DMS153 (cell line): ENCODE data around the gene TJP3.
"Not testable (repeated sequence)": the region's sequence is repeated elsewhere in the genome, so short reads cannot be mapped to it uniquely, and the experiment has no call there.

Experiments used
- DNase-seq: peaks from one replicate; lab custom pipeline; 2025; lab: John Stamatoyannopoulos, UW

TJP3 gene

GRCh38 chr19:3708207-3708931 is at the start of gene TJP3:
Gene TJP3 (plus strand): TSS chr19:3708384. CDS start chr19:3728433, 20,049 bp downstream.
- peak; percentile 12 for DNase-seq

DNA sequence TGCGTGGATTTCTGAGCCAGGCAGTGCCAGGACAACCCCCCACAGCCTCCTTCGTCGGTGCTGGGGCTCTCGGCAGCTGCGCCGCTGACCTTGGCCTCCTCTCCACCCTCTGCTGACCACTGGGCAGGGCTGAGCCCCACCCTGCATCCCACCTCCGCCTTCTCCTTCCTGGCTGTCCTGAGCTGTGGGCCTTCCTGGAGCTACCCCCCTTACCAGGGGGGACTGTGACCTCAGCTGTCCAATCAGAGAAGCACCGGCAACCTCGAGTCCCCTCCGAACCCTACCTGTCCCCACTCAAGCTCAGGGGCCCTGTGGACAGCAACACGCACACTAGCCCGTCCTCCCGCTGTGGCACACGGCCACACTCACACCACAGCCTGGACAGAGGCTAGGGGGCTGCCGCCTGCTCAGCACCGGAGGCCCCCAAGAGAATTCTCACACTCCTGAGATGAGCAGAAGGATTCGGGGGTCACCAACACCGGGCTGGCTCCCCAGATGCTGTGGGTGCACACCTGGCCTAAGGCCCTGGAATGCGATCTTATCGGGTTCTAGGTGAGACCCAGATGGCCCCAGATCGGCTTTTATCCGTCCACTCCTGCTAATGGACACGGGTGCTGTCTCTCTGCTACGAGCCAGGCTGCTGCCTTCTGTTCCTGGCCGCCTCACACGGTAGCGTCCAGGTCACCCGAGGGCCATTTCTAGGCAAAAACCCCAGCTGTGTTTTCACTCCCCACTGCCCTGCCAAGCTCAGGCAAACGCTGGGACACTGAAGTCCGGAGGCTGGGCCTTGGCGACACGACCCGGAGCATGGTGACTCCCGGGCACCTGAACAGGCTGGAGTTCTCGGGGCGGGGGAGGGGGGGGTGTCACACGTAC is 49.1 kb upstream of the TJP3 start:
- DNase-seq, result no peak

GRCh38 chr19:3659746-3660112 is 48.5 kb upstream of the TJP3 start:
- DNase-seq, result no peak

DNA sequence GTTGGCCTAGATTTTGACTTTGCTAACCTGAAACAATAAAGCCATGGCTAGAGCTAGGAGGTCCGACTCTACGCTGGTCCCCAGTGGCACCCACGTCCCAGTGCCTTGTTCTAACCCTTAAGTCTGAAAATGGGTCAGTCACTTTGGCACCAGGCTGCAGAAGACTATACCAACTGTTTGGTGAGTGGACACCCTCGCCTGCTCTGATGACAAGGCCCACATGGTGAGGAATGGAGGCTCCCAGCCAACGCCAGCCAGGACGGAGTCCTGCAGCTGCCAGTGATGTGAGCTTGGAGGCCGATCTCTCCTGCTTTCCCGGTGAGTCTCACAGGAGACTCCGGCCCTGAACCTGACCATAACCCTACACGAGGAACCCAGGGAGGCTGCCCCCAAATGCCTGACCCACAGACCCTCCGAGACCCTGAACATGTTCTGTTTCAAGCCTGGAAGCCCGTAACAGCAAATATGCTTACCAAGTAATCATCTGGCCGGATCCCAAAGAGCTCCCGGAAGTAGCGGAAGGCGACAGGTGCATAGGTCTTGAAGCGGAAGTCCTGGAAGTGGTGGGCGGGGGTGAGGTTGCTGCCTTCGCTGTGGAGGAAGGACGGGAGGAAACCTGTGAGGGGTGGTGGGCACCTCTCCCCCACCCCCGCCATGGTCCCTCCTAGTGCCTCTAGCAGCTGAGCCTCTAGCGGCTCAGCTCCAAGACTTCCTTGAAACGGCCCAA is 47.5 kb upstream of the TJP3 start:
- DNase-seq, result no peak

- no peak for DNase-seq
Observed at GRCh38 chr19:3661284-3662238, 46.6 kb upstream of the TJP3 start.

DNA sequence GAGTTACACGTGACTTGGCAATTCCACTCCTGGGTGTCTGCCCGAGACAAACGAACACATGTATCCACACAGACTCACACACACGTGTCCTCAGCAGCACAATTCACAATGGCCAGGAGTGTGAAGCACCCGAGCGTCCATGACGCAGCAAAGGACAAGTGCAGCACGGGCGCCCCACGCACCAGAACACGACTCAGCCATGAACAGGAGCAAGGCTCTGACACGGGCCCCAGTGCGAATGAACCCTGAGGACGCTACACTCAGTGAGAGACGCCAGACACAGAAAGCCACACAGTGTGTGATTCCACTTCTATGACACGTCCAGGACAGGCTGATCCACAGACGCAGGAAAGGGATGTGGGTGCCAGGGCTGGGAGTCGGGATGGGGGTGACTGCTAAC is 44.3 kb upstream of the TJP3 start:
- DNase-seq, result no peak

DNA sequence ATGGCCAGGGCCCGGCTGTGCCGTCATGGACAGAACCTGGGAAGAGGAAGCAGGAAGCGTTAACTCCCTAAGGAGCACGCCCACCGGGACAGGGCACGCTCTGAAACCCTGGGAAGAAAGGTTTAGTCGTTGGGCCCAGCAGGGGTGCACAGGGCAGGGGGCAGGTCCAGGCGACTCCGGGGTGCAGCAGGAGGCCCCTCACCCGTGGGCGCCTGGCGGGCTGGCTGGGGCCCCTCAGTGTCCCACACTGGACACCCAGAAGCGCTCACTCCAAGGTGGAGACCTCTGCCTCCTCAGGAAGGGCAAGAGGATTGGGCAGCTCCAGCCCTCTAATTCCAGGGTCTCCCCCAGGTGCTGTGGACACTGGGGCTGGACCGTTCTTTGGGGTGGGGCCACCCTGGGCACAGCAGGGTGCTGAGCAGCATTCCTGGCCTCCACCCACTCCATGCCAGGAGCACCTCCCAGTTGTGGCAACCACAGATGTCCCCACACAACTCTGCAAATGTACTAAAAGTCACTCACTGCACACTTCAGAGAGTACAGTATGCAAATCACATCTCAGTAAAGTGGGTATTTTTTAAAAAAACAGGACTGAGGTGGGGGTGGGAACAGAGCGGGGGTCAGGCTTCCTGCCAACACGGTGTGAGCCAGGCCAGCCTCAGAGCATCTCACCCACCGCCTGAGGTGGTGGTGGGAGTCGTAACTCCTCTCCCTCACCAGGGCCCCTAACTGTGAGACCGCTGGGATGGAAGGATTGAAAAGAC is 43.1 kb upstream of the TJP3 start:
- DNase-seq, result no peak

GRCh38 chr19:3665681-3666544 is 42.3 kb upstream of the TJP3 start:
- no peak for DNase-seq

DNA sequence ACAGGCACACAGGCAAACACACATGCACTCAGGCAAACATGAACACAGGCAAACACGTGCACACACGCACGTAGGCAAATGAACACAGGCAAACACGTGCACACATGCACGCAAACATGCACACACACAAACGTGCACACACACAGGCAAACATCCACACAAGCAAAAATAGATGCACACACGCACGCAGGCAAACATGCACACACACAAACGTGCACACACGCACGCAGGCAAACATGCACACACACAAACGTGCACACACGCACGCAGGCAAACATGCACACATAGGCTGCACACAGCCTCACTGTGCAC is 41.7 kb upstream of the TJP3 start:
- not testable (repeated sequence) for DNase-seq

- no peak for DNase-seq
Observed at GRCh38 chr19:3667037-3667638, 41.0 kb upstream of the TJP3 start.

GRCh38 chr19:3667766-3668165 is 40.4 kb upstream of the TJP3 start:
- no peak for DNase-seq

GRCh38 chr19:3668331-3669081 is 39.7 kb upstream of the TJP3 start:
- DNase-seq, result no peak

GRCh38 chr19:3669082-3669946 is 38.9 kb upstream of the TJP3 start:
- no peak for DNase-seq

DNA sequence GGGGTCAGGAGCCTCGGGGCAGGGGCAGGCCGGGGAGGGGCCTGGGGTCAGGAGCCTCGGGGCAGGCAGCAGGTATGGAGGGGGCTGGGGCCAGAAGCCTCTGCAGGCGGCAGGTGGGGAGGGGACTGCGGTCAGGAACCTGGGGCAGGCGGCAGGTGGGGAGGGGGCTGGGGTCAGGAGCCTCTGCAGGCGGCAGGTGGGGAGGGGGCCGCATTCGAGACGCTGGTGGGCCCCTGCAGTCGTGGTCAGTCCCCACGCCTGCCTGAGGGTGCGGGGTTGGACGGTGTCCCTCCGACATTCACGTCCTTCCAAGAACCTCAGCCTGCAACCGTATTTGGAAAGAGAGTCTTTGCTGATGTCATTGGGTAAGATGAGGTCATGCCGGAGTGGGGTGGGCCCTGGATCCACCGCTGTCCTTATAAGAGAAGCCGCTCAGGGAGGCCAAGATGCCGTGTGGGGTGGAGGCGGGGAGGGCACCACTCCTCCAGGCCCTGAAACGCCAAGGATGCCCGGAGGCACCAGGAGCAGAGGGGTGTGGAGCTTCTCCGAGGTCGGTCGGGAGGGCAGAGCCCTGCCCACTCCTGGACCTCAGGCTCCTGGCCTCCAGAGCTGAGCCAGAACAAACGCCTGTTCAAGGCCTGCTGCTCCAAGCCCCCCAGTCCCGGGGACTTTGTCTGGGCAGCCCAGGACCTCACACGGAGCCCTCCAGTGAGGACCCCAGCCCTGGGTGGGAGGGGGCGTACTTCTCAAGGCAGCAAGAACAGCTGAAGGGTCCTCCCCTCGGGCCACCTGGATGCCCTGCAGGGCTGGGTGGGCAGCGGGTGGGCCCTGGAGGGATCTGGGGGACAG is 38.0 kb upstream of the TJP3 start:
- no peak for DNase-seq

GRCh38 chr19:3670796-3671679 is 37.1 kb upstream of the TJP3 start:
- DNase-seq, result no peak
